CD4-positive, alpha-beta memory T cell (primary cell): ENCODE data around the gene COBL. TPM values are rescaled to one million over a fixed set of nuclear protein-coding genes. Genes with fewer than 3 reads are reported as not detected.

Source experiments
- CTCF ChIA-PET: fragments of 350-600 bp; sonication (Branson Sonifier 250); formaldehyde crosslinking; loops from one replicate; lab custom pipeline; 2021; ENCODE audit warnings: inconsistent platforms; ENCODE audit not compliant: partially characterized antibody; lab: Charles Lee
- POLR2A ChIA-PET: fragments of 350-600 bp; sonication (Branson Sonifier 250); formaldehyde crosslinking; loops from one replicate; lab custom pipeline; 2021; ENCODE audit not compliant: partially characterized antibody; lab: Charles Lee
- DNase-seq, 5 donors: peaks; one replicate each; pipeline versions ENCODE4 v3.0.0 to v3.0.0-alpha.2; 2020 to 2022; ENCODE audit warnings: mixed read lengths in 1 of 5
- H3K27ac ChIP-seq: one replicate; pipeline ENCODE4 v1.7.0; 2013; ENCODE audit warnings: low read depth, low read length
- H3K27me3 ChIP-seq: 2 replicates; pipeline ENCODE4 v1.7.0; 2013; ENCODE audit warnings: mild to moderate bottlenecking, low read length, moderate library complexity; ENCODE audit not compliant: insufficient read depth
- H3K36me3 ChIP-seq: 2 replicates; pipeline ENCODE4 v1.7.0; 2013; ENCODE audit warnings: mild to moderate bottlenecking, low read length, moderate library complexity; ENCODE audit not compliant: insufficient read depth
- H3K4me1 ChIP-seq: 2 replicates; pipeline ENCODE4 v1.7.0; 2013; ENCODE audit warnings: mild to moderate bottlenecking, low read length, moderate library complexity; ENCODE audit not compliant: insufficient read depth
- H3K4me3 ChIP-seq, 2 donors: one replicate each; pipeline ENCODE4 v1.7.0; 2013; ENCODE audit warnings: low read length in 2 of 2, mild to moderate bottlenecking in 1 of 2
- H3K9me3 ChIP-seq, 2 donors: one replicate each; pipeline ENCODE4 v1.7.0; 2013; ENCODE audit warnings: low read length in 2 of 2, control low read depth in 1 of 2; ENCODE audit not compliant: control insufficient read depth in 1 of 2
- H3K27ac Mint-ChIP-seq, 7 donors: one replicate each; pipeline ENCODE4 v1.8.0; 2020 to 2021; ENCODE audit warnings: mixed read lengths in 7 of 7, mild to moderate bottlenecking in 6 of 7, inconsistent platforms in 3 of 7, moderate library complexity in 3 of 7
- H3K27me3 Mint-ChIP-seq, 2 donors: one replicate each; pipeline ENCODE4 v1.8.0; 2020 to 2021; ENCODE audit warnings: mixed read lengths in 2 of 2
- H3K36me3 Mint-ChIP-seq, 2 donors: one replicate each; pipeline ENCODE4 v1.8.0; 2020 to 2021; ENCODE audit warnings: mixed read lengths in 2 of 2, inconsistent platforms in 1 of 2, mild to moderate bottlenecking in 1 of 2
- H3K4me1 Mint-ChIP-seq, 4 donors: one replicate each; pipeline ENCODE4 v1.8.0; 2020 to 2021; ENCODE audit warnings: mixed read lengths in 4 of 4, mild to moderate bottlenecking in 1 of 4
- H3K4me3 Mint-ChIP-seq, 8 donors: one replicate each; pipeline ENCODE4 v1.8.0; 2020 to 2021; ENCODE audit warnings: mixed read lengths in 8 of 8, mild to moderate bottlenecking in 7 of 8, moderate library complexity in 6 of 8, inconsistent platforms in 3 of 8
- H3K9me3 Mint-ChIP-seq, 8 donors: one replicate each; pipeline ENCODE4 v1.8.0; 2020 to 2021; ENCODE audit warnings: mixed read lengths in 8 of 8, mild to moderate bottlenecking in 5 of 8, inconsistent platforms in 3 of 8, moderate library complexity in 1 of 8
- intact Hi-C: fragments of 100-400 bp; cut with micrococcal nuclease; formaldehyde crosslinking; loops from one replicate; pipeline ENCODE4 v1.15.1; 2023
- polyA plus RNA-seq, 2 donors: library from polyadenylated mRNA; unstranded; fragments of 300-500 nt; fragmentation: Illumina TruSeq; gene quantifications; one replicate each; pipeline ENCODE4 v1.2.3, GENCODE V29; 2021
- total RNA-seq, 2 experiments: library from RNA; stranded (reverse); gene quantifications; one replicate each; pipeline ENCODE4 v1.2.3, GENCODE V29; 2021

COBL gene
- total and polyA plus RNA-seq, 4 experiments from 2014 or later: not detected

DNA sequence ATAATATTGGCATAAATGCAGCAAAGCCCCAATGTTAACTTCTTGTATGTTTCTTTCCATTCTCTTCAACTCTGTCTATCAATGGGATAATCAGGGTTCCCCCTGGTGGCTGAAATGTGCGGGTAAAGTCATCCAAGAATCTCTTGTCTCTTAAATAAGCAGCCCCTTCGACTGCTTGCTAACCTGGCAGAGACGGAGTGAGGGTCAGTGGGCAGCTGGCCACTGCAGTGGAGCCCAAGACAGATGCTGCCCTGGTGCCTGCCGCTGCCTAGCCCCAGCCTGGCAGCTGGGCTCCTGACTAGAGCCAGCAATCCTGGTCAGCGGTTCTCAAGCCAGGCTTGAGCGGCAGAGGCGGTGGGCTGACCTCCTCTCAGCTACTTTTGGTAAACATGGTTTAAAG lies 248.9 kb downstream of the COBL start:
- no peaks in the 10 kb centered on the region for H3K27me3 ChIP-seq
- H3K27ac ChIP-seq: no peak overlapping the region
- intact Hi-C loops: loop anchor here (2.0 to 10.0 kb wide), 3 partner anchors 285 to 601 kb away; partner anchors contain the start of gene GRB10
- H3K4me3 Mint-ChIP-seq: no peak overlapping the region
- ChIA-PET POLR2A (no interaction called here), CTCF (interaction anchor here (0.9 to 1.3 kb wide), 4 partner anchors 93 to 950 kb away, joined by 3 to 8 read pairs (median 4); no protein-coding TSS in a partner anchor)
- no peaks in the 10 kb centered on the region for H3K36me3 Mint-ChIP-seq
- no peaks in the 10 kb centered on the region for H3K4me1 ChIP-seq
- no peaks in the 10 kb centered on the region for H3K9me3 ChIP-seq
- no peaks in the 10 kb centered on the region for H3K36me3 ChIP-seq
- DNase-seq: peak; percentile 19 to 41 (median 28)
- H3K27me3 Mint-ChIP-seq: peaks cover 1 to 2% of the 10 kb centered on the region in 2 donors
- H3K27ac Mint-ChIP-seq: no peak overlapping the region
- peaks cover 0 to 5% (median under 1%) of the 10 kb centered on the region in 4 donors for H3K4me1 Mint-ChIP-seq
- no peak overlapping the region for H3K4me3 ChIP-seq
- peaks cover 0 to 1% (median 0%) of the 10 kb centered on the region in 8 donors for H3K9me3 Mint-ChIP-seq

DNA sequence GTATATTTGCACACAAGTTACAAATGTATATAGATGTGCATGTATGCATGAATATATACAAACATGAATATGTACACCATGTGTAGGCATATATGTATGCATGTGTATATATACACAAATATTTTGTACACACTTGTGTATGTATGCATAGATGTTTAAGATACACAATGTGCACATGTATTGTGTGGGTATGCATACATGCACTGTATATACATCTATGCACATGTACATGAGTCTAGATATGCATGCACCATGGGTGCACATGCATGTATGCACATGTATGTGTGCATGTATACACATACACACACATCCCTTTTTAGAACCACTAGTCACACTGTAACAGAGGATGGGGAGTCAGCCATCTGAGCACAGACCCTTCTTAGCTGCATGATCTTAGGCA lies 249.4 kb downstream of the COBL start:
- H3K4me3 Mint-ChIP-seq: no peak overlapping the region
- H3K27ac ChIP-seq: no peak overlapping the region
- H3K27me3 Mint-ChIP-seq: peaks cover 1 to 2% of the 10 kb centered on the region in 2 donors
- H3K4me1 ChIP-seq: no peaks in the 10 kb centered on the region
- no peaks in the 10 kb centered on the region for H3K27me3 ChIP-seq
- H3K9me3 Mint-ChIP-seq: peaks cover 0 to 1% (median 0%) of the 10 kb centered on the region in 8 donors
- no peak overlapping the region for H3K27ac Mint-ChIP-seq
- no peaks in the 10 kb centered on the region for H3K9me3 ChIP-seq
- ChIA-PET POLR2A (no interaction called here), CTCF (interaction anchor here (0.9 to 1.3 kb wide), 2 partner anchors 94 to 453 kb away, joined by 3 to 4 read pairs; no protein-coding TSS in a partner anchor)
- H3K36me3 Mint-ChIP-seq: no peaks in the 10 kb centered on the region
- no peaks in the 10 kb centered on the region for H3K36me3 ChIP-seq
- no peak overlapping the region for H3K4me3 ChIP-seq
- peaks cover 0 to 5% (median under 1%) of the 10 kb centered on the region in 4 donors for H3K4me1 Mint-ChIP-seq
- intact Hi-C loops: loop anchor here (2.0 to 10.0 kb wide), 3 partner anchors 285 to 600 kb away; partner anchors contain the start of gene GRB10
- DNase-seq: no peak

DNA sequence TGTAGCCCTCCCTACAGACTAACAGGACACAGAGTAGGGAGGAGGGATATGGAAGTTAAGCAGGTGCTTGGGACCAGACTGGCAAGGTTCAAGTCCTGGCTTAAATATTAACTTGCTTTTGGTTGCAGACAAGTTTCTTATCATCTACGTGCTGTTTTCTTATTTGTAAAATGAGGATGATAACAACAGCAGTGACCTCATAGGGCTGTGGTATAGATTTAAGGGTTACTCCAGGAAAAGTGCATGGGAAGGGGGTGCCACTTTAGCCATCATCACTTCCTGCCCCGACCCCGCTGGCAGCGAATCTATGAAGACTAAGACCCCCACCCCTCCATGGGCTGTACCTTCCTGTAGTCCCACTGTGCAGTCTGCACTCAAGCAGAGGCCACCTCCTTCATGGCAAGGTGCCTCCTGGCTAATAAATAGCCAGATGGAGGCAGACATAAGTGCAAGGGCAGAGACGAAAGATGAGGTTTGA lies 250.2 kb downstream of the COBL start:
- ChIA-PET POLR2A (no interaction called here), CTCF (no interaction called here)
- Mint-ChIP-seq H3K27me3 (peaks cover 1 to 2% of the 10 kb centered on the region in 2 donors), H3K27ac (peak overlapping the region in 1 of 7 donors; percentile 11), H3K4me1 (peaks cover 0 to 5% (median under 1%) of the 10 kb centered on the region in 4 donors), H3K4me3 (no peak overlapping the region), H3K36me3 (no peaks in the 10 kb centered on the region), H3K9me3 (peaks cover 0 to 1% (median 0%) of the 10 kb centered on the region in 8 donors)
- no peak for DNase-seq
- no peak overlapping the region for H3K4me3 ChIP-seq
- no peaks in the 10 kb centered on the region for H3K36me3 ChIP-seq
- H3K27me3 ChIP-seq: no peaks in the 10 kb centered on the region
- H3K27ac ChIP-seq: no peak overlapping the region
- H3K4me1 ChIP-seq: no peaks in the 10 kb centered on the region
- intact Hi-C loops: loop anchor here (2.0 to 10.0 kb wide), 3 partner anchors 284 to 600 kb away; partner anchors contain the start of gene GRB10
- H3K9me3 ChIP-seq: no peaks in the 10 kb centered on the region

DNA sequence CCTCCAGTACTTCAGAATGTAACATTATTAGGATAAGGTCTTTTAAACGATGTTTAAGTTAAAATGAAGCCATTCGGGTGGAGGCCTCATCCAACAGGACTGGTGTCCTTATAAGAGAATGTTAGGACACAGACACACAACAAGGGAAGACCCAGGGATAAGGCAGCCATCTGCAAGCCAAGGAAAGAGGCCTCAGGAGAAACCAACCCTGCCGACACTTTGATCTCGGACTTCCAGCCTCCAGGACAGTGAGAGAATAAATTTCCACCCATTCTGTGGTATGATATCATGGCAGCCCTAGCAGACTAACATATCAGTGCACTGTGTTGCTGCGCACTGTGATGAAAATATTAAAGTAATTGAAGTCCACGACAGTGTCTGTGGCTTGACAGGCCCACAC lies 250.8 kb downstream of the COBL start:
- H3K9me3 Mint-ChIP-seq: peaks cover 0 to 1% (median 0%) of the 10 kb centered on the region in 8 donors
- Histone ChIP-seq H3K27me3 (no peaks in the 10 kb centered on the region), H3K9me3 (no peaks in the 10 kb centered on the region), H3K4me1 (no peaks in the 10 kb centered on the region), H3K36me3 (no peaks in the 10 kb centered on the region), H3K4me3 (no peak overlapping the region), H3K27ac (no peak overlapping the region)
- H3K36me3 Mint-ChIP-seq: no peaks in the 10 kb centered on the region
- H3K27me3 Mint-ChIP-seq: peaks cover 1 to 2% of the 10 kb centered on the region in 2 donors
- ChIA-PET CTCF (interaction anchor here (1.0 kb wide), 1 partner anchor 95 kb away, joined by 4 read pairs; no protein-coding TSS in a partner anchor), POLR2A (no interaction called here)
- no peak overlapping the region for H3K4me3 Mint-ChIP-seq
- intact Hi-C loops: loop anchor here (2.0 to 10.0 kb wide), 3 partner anchors 283 to 599 kb away; partner anchors contain the start of gene GRB10
- peaks cover 0 to 5% (median under 1%) of the 10 kb centered on the region in 4 donors for H3K4me1 Mint-ChIP-seq
- peak overlapping the region in 1 of 7 donors; percentile 71 for H3K27ac Mint-ChIP-seq
- no peak for DNase-seq

DNA sequence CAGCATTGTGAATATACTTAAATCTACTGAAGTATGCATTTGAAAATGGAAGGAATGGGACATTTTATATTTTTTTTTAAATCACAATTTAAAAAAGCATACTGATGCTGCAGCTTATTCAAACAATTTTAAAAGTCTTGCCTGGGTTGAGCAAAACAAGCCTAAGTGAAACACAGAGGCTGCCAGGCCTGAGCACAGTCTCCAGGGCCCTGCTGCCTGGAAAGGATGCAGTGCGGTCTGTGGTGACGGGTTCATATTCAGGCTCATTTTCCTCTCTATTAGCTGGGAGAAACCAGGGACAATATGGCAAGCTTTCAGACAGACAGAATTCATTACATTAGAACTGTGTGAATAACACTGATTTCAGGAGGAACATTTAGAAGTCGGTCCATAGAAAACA lies 251.9 kb downstream of the COBL start:
- H3K27me3 Mint-ChIP-seq: peaks cover 2 to 3% of the 10 kb centered on the region in 2 donors
- intact Hi-C loops: loop anchor here (5.0 to 10.0 kb wide), 2 partner anchors 282 to 450 kb away; partner anchors contain the start of gene GRB10
- POLR2A ChIA-PET: no interaction called here
- Histone ChIP-seq H3K27ac (no peak overlapping the region), H3K27me3 (no peaks in the 10 kb centered on the region), H3K4me3 (no peak overlapping the region), H3K9me3 (no peaks in the 10 kb centered on the region), H3K4me1 (no peaks in the 10 kb centered on the region), H3K36me3 (no peaks in the 10 kb centered on the region)
- H3K4me3 Mint-ChIP-seq: no peak overlapping the region
- peaks cover 0 to 1% (median 0%) of the 10 kb centered on the region in 8 donors for H3K9me3 Mint-ChIP-seq
- CTCF ChIA-PET: interaction anchor here (1.0 kb wide), 1 partner anchor 96 kb away, joined by 4 read pairs; no protein-coding TSS in a partner anchor
- H3K4me1 Mint-ChIP-seq: peaks cover 0 to 5% (median under 1%) of the 10 kb centered on the region in 4 donors
- no peak overlapping the region for H3K27ac Mint-ChIP-seq
- H3K36me3 Mint-ChIP-seq: no peaks in the 10 kb centered on the region
- DNase-seq: no peak

DNA sequence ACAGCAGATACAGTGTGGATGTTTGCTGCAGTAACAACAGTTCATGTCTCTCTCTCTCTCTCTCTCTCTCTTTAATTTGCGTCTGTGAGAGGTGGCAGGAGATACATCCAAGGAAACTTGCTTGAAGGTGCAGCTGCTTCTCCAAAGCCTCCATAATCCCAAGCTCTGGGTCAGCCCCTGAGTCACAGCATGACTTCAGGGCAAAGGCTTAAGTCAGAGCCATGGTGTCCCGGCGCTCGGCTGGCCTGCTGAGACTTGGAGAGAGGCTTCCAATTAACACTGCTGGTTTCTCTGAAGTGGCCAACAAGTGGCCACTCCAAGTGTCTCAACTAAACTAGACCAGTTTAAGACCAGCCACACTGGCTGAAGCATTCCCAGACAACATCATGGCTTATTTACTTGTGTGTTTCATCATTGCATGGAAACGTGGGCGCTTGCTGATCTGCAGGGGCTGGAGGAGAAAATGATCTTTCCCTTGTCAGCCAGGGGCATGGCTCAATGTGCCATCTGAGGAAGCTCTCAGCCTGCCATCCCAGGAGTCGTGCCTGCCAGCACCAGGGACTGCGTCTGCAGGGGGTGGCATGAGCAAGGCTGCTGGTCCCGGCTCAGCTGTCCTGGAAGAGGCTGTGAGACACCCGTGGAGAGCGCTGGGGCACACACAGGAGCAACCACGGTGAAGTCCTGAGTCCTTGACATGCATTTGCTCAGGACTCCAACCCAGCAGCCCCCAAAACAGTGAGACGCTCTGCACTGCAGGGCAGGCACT lies 254.2 kb downstream of the COBL start:
- no peak overlapping the region for H3K27ac Mint-ChIP-seq
- POLR2A ChIA-PET: no interaction called here
- CTCF ChIA-PET: interaction anchor here (0.9 to 2.4 kb wide), 2 partner anchors 99 to 100 kb away, joined by 4 to 6 read pairs; no protein-coding TSS in a partner anchor
- H3K9me3 ChIP-seq: no peaks in the 10 kb centered on the region
- no peaks in the 10 kb centered on the region for H3K36me3 ChIP-seq
- intact Hi-C loops: loop anchor here (10.0 kb wide), 1 partner anchor 448 kb away; no protein-coding TSS in a partner anchor
- no peaks in the 10 kb centered on the region for H3K4me1 ChIP-seq
- peaks cover 2 to 5% of the 10 kb centered on the region in 2 donors for H3K27me3 Mint-ChIP-seq
- no peak overlapping the region for H3K27ac ChIP-seq
- DNase-seq: no peak
- no peaks in the 10 kb centered on the region for H3K27me3 ChIP-seq
- peaks cover 0 to 1% (median 0%) of the 10 kb centered on the region in 8 donors for H3K9me3 Mint-ChIP-seq
- no peak overlapping the region for H3K4me3 ChIP-seq
- no peak overlapping the region for H3K4me3 Mint-ChIP-seq
- no peaks in the 10 kb centered on the region for H3K36me3 Mint-ChIP-seq
- no peaks in the 10 kb centered on the region for H3K4me1 Mint-ChIP-seq

DNA sequence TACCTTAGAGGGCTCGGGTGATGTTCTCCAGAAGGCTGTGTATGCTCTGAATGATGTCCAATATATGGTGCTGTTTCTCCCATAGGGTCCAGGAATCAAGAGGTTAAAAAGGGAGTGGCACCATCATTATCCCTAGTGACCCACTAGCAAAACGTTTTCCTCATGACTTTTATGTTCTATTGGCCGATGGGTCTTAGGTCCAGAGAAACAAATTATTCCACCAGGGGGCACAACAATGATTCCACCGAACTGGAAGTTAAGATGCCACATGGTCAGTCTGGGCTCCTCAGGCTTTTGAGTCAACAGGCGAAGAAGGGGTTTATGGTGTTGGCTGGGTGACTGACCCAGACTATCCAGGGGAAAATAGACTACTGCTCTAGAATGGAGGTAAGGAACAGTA lies 256.1 kb downstream of the COBL start:
- no peaks in the 10 kb centered on the region for H3K27me3 ChIP-seq
- intact Hi-C loops: loop anchor here (1.0 to 10.0 kb wide), 2 partner anchors 81 to 446 kb away; no protein-coding TSS in a partner anchor

More for the DNA sequence above, 256.1 kb downstream of the COBL start:
- no peak overlapping the region for H3K4me3 Mint-ChIP-seq
- Histone ChIP-seq H3K4me3 (no peak overlapping the region), H3K4me1 (no peaks in the 10 kb centered on the region), H3K27ac (no peak overlapping the region), H3K9me3 (no peaks in the 10 kb centered on the region), H3K36me3 (no peaks in the 10 kb centered on the region)
- no peaks in the 10 kb centered on the region for H3K36me3 Mint-ChIP-seq
- no peak overlapping the region for H3K27ac Mint-ChIP-seq
- ChIA-PET POLR2A (no interaction called here), CTCF (interaction anchor here (1.1 kb wide), 1 partner anchor 80 kb away, joined by 3 read pairs; no protein-coding TSS in a partner anchor)
- H3K27me3 Mint-ChIP-seq: peaks cover 2 to 4% of the 10 kb centered on the region in 2 donors
- H3K9me3 Mint-ChIP-seq: peaks cover 0 to 1% (median 0%) of the 10 kb centered on the region in 8 donors
- DNase-seq: no peak
- H3K4me1 Mint-ChIP-seq: no peaks in the 10 kb centered on the region
